ENCODE measurements around the gene S100A3. TPM values are rescaled to one million over a fixed set of nuclear protein-coding genes. Genes with fewer than 3 reads are reported as not detected.

S100A3 gene
- total and polyA plus RNA-seq, 2 of the 8 experiments (the other 6 are each of a cell fraction or from before 2014, with no cell fraction given) = 0.26 to 0.47 TPM

- H4K8ac ChIP-seq (ENCODE audit: extremely low read depth, insufficient read depth, low read length) = no peak overlapping the region
- H2BK15ac ChIP-seq (ENCODE audit: low read length) = no peak overlapping the region
- no peak for FAIRE-seq
- H2BK5ac ChIP-seq (ENCODE audit: low read depth, low read length) = no peak overlapping the region
- H3K4me3 ChIP-seq (ENCODE audit: extremely low read depth in 1 of 4, insufficient read depth in 2 of 4, low read depth in 3 of 4, low read length in 4 of 4) = no peak overlapping the region
- ChIA-PET POLR2A (ENCODE audit: partially characterized antibody) (interaction anchor here (1.4 kb wide), 1 partner anchor 8 kb away, joined by 3 read pairs; no protein-coding TSS in a partner anchor), CTCF (ENCODE audit: partially characterized antibody) (interaction anchor here (0.7 to 12.9 kb wide), 7 partner anchors 6 to 31 kb away, joined by 3 to 165 read pairs (median 5); partner anchors contain the start of genes S100A5 and S100A6)
- H4K20me1 ChIP-seq (replicated peaks in 1 of 2; ENCODE audit: control insufficient read depth in 1 of 2, insufficient read depth in 2 of 2, low read length in 2 of 2) = no peaks in the 10 kb centered on the region
- no peak overlapping the region for H2BK120ac ChIP-seq (replicated peaks; ENCODE audit: low read depth, low read length)
- H3K4ac ChIP-seq (replicated peaks; ENCODE audit: insufficient read length, low read depth, low read length) = no peak overlapping the region
- no peak overlapping the region for H3K23ac ChIP-seq (ENCODE audit: insufficient read length)
- no peak overlapping the region for H4K91ac ChIP-seq (replicated peaks; ENCODE audit: insufficient read length, low read length)
- DNase-seq (ENCODE audit: low read depth in 1 of 2, low spot score in 2 of 2) = no peak
- H3K36me3 ChIP-seq (ENCODE audit: control insufficient read depth in 2 of 4, insufficient read depth in 4 of 4, low read length in 3 of 4) = no peaks in the 10 kb centered on the region
- H4K5ac ChIP-seq (ENCODE audit: insufficient read length, low read depth, low read length) = no peak overlapping the region
- no peak overlapping the region for H3K56ac ChIP-seq (replicated peaks; ENCODE audit: insufficient read length, low read depth, low read length)
- no peak overlapping the region for H3K9ac ChIP-seq (replicated peaks in 1 of 4; ENCODE audit: extremely low read depth in 1 of 4, low read depth in 3 of 4, low read length in 3 of 4)
- no peak overlapping the region for H2BK20ac ChIP-seq (ENCODE audit: low read length)
- no peak overlapping the region for H2AFZ ChIP-seq (ENCODE audit: low read length)
- H3K27ac ChIP-seq (ENCODE audit: low read depth, low read length) = no peak overlapping the region
- peaks cover 6% of the 10 kb centered on the region for H3K23me2 ChIP-seq (ENCODE audit: low read depth, low read length)
- 85% methylated on average over 13 of the region's 13 CpGs; no CpG with 5 or more reads in 1 of the 2 experiments for WGBS, 2 experiments (ENCODE audit: extremely low coverage in 1 of 2, insufficient coverage in 1 of 2, insufficient read length in 1 of 2, insufficient replicate concordance in 2 of 2, low coverage in 1 of 2, low lambda C conversion rate in 2 of 2, missing lambda C conversion rate in 1 of 2)
- H3K27me3 ChIP-seq (replicated peaks in 1 of 4; ENCODE audit: control insufficient read depth in 3 of 4, extremely low read depth in 1 of 4, insufficient read depth in 3 of 4, low read length in 3 of 4) = peaks cover 0 to 1% (median 0%) of the 10 kb centered on the region in 4 experiments; a peak in 1 of 7 replicates
- no peaks in the 10 kb centered on the region for H3K79me2 ChIP-seq (ENCODE audit: control insufficient read depth in 1 of 2, insufficient read depth in 2 of 2, low read length in 2 of 2)
- H3K14ac ChIP-seq (ENCODE audit: insufficient read length) = no peak overlapping the region
- no peaks in the 10 kb centered on the region for H3K9me3 ChIP-seq (ENCODE audit: insufficient read depth in 2 of 2, low read depth in 1 of 2, low read length in 1 of 2)
- no peaks in the 10 kb centered on the region for H3K79me1 ChIP-seq (ENCODE audit: low read depth, low read length)
- H2AK5ac ChIP-seq (ENCODE audit: low read depth, low read length) = no peak overlapping the region
- no peak overlapping the region for H3K4me2 ChIP-seq (ENCODE audit: insufficient read depth in 1 of 2, low read depth in 2 of 2, low read length in 2 of 2)
- H2BK12ac ChIP-seq (ENCODE audit: low read depth, low read length) = no peak overlapping the region
- H3K4me1 ChIP-seq (replicated peaks in 1 of 4; ENCODE audit: control insufficient read depth in 3 of 4, insufficient read depth in 4 of 4, low read length in 3 of 4) = peaks cover 11 to 21% (median 17%) of the 10 kb centered on the region in 4 experiments
- H3K18ac ChIP-seq (ENCODE audit: extremely low read depth, low read length) = no peak overlapping the region
- TF ChIP-seq BCL11A (IDR thresholded peaks at IDR 0.05; ENCODE audit: low read depth in 2 of 2, low read length in 2 of 2) (no peak), JUN (IDR thresholded peaks at IDR 0.05; ENCODE audit: low read depth, low read length) (no peak), BACH1 (IDR thresholded peaks at IDR 0.05; ENCODE audit: low read length) (no peak), CBX5 (IDR thresholded peaks at IDR 0.05; ENCODE audit: low read depth, low read length) (no peak), POLR2AphosphoS5 (IDR thresholded peaks at IDR 0.05; ENCODE audit: low read depth, low read length) (no peak), POLR2A (IDR thresholded peaks at IDR 0.05; ENCODE audit: control extremely low read depth in 1 of 2, low read depth in 2 of 2, low read length in 2 of 2) (no peak), TCF12 (IDR thresholded peaks at IDR 0.05; ENCODE audit: low read depth, low read length) (no peak), SP4 (IDR thresholded peaks at IDR 0.05; ENCODE audit: low read length) (no peak), CHD1 (IDR thresholded peaks at IDR 0.05; ENCODE audit: low read depth, low read length) (no peak), EP300 (IDR thresholded peaks at IDR 0.05; ENCODE audit: borderline replicate concordance in 1 of 2, low read depth in 2 of 2, low read length in 2 of 2) (no peak), CEBPB (IDR thresholded peaks at IDR 0.05; ENCODE audit: low read depth, low read length) (no peak)
Measured at GRCh38 chr1:153541641-153542590, 7.1 kb downstream of the S100A3 start.

All from H1 (cell line).